Left lung (tissue), 10 donors: ENCODE measurements around the gene RAB7A. TPM values are rescaled to one million over a fixed set of nuclear protein-coding genes. Genes with fewer than 3 reads are reported as not detected.

Experiments
- ATAC-seq: fragments of 200-7000 bp; cut with Tn5 transposase; one replicate; pipeline ENCODE4 v1.9.1; 2020; ENCODE audit warnings: moderate library complexity
- DNase-seq, 4 donors: peaks; one replicate each; pipeline ENCODE4 v3.0.0-alpha.2; 2013 to 2020
- H3K27ac ChIP-seq, 2 donors: fragments of 200-600 bp; sonication (generic) in 1 of 2; one replicate each; pipeline versions ENCODE4 v1.5.0 to v1.8.0; 2020 to 2021
- H3K27me3 ChIP-seq, 2 donors: fragments of 200-600 bp; sonication (generic) in 1 of 2; one replicate each; pipeline versions ENCODE4 v1.5.0 to v1.8.0; 2020 to 2021
- H3K36me3 ChIP-seq, 2 donors: fragments of 200-600 bp; sonication (generic) in 1 of 2; one replicate each; pipeline versions ENCODE4 v1.5.0 to v1.8.0; 2020 to 2021
- H3K4me1 ChIP-seq, 2 donors: fragments of 200-600 bp; one replicate each; pipeline ENCODE4 v1.8.0; 2021
- H3K4me3 ChIP-seq, 2 donors: fragments of 200-600 bp; sonication (generic) in 1 of 2; one replicate each; pipeline versions ENCODE4 v1.5.0 to v1.8.0; 2020 to 2021; ENCODE audit warnings: mild to moderate bottlenecking in 1 of 2
- H3K9me3 ChIP-seq, 2 donors: fragments of 200-600 bp; sonication (generic) in 1 of 2; one replicate each; pipeline versions ENCODE4 v1.5.0 to v1.8.0; 2020 to 2021
- CTCF ChIP-seq, 2 donors: fragments of 200-600 bp; sonication (generic) in 1 of 2; IDR thresholded peaks; one replicate each; pipeline versions ENCODE4 v1.5.0 to v1.8.0; 2021; ENCODE audit warnings: antibody characterized with exemption in 2 of 2
- intact Hi-C, 2 donors: fragments of 100-400 bp; cut with DNase I; formaldehyde crosslinking; loops; one replicate each; pipeline versions ENCODE4 v1.11.2 to v1.14.2; 2022
- polyA plus RNA-seq, 6 donors: library from polyadenylated mRNA; unstranded; fragments of 120-200 nt; gene quantifications; one replicate each; pipeline ENCODE4 v1.2.1, GENCODE V29; 2013; ENCODE audit not compliant: insufficient read length in 6 of 6
- total RNA-seq, 2 donors: library from RNA; stranded (reverse); fragmentation: NEBNext Ultra II Directional; extraction: Animal tissue kit (Norgen Biotek cat#: 25700); gene quantifications; one replicate each; pipeline ENCODE4 v1.2.1, GENCODE V29; 2021
- donor health status: DM: no; HTN: yes; CAD: no.
- donor health status: DM: no; HTN: no; CAD: no.

The RAB7A gene
- total and polyA plus RNA-seq, 8 donors = 162 to 336 (median 195) TPM

- Histone ChIP-seq H3K4me1 (peaks cover 0 to 23% of the 10 kb centered on the region in 2 donors), H3K36me3 (no peaks in the 10 kb centered on the region), H3K4me3 (no peak overlapping the region), H3K27me3 (no peaks in the 10 kb centered on the region), H3K9me3 (no peaks in the 10 kb centered on the region), H3K27ac (no peak overlapping the region)
- no peak for ATAC-seq
- no peak for TF ChIP-seq CTCF (IDR thresholded peaks at IDR 0.05)
- intact Hi-C loops = loop anchor here in 1 of 2 donors (10.0 kb wide), 1 partner anchor 160 kb away; no protein-coding TSS in a partner anchor
- DNase-seq = peak in 1 of 4 donors; percentile 66
Observed at GRCh38 chr3:128844502-128844901, 118.5 kb downstream of the RAB7A start.

DNA sequence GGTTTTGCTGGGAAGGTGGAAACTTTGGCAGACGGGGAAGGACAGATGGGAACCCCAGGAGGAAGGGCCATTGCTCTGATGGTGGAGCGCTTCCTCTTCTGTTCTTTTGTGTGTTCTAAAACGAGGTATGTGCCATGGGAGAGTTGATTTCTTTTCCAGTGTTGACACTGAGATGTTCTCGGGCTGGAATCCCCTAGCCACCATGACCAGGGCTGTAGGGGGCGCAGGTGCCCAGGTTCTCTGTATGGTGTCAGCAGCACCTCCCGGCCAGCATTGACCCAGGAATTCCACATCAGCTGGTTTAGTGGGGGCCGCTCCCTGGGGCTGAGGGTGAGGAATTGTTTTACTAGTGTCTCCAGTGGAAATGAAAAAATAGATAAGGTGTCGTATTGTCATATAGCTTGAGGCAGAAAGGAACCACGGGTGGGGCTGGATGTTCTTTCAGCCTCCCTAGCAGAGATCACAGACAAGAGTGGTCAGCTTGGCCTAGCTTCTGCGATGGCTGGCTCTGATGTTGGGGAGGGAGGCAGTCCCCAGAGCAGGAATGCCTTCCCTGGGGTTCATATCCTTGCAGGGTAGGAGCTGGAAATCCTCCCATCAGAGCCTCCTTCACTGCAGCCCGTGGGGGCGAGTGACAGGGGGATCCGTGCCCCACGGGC is 119.3 kb downstream of the RAB7A start:
- Histone ChIP-seq H3K9me3 (no peaks in the 10 kb centered on the region), H3K4me1 (peaks cover 0 to 25% of the 10 kb centered on the region in 2 donors), H3K27ac (peak overlapping the region in 1 of 2 donors; percentile 70), H3K4me3 (peak overlapping the region; percentile 28 to 42), H3K36me3 (no peaks in the 10 kb centered on the region), H3K27me3 (no peaks in the 10 kb centered on the region)
- intact Hi-C loops = loop anchor here in 1 of 2 donors (10.0 kb wide), 1 partner anchor 160 kb away; no protein-coding TSS in a partner anchor
- DNase-seq = peak in 1 of 4 donors; percentile 51
- ATAC-seq = no peak
- TF ChIP-seq CTCF (IDR thresholded peaks at IDR 0.05) = no peak

DNA sequence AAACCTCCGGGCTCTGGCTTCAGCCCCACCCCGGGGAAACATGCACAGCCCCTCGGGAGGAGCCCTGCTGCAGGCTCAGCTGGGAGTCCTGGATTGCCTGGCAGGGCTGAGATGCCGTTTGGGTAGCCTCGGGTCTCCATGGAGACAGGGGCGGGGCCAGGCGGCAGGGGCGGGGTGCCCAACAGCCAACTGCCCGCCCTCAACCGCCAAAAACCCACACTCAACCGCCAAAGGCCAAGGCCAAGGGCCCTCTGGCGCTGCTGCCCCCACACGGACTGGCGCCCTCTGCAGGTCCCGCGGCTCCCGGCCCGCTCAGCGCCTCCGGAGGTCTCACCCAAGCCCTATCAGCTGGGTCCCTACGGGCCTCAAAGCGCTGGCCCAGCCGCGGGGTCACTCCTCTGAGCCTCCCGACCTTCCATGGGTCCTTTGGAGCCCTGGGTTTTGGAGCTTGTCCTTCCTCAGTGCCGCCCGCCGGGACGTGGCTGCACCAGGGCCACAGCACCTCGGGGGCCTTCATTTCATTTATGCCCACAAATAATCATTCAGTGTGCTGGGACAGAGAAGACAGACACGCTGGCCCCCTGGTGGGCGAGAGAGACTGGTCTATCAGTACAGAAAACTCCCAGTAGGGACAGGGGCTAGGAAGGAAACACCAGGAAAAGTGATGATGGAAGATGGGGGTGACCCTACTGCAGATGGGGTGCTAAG is 119.9 kb downstream of the RAB7A start:
- intact Hi-C loops = loop anchor here in 1 of 2 donors (10.0 kb wide), 1 partner anchor 161 kb away; no protein-coding TSS in a partner anchor
- peak overlapping the region; percentile 28 to 42 for H3K4me3 ChIP-seq
- ATAC-seq = peak; percentile 96

DNA sequence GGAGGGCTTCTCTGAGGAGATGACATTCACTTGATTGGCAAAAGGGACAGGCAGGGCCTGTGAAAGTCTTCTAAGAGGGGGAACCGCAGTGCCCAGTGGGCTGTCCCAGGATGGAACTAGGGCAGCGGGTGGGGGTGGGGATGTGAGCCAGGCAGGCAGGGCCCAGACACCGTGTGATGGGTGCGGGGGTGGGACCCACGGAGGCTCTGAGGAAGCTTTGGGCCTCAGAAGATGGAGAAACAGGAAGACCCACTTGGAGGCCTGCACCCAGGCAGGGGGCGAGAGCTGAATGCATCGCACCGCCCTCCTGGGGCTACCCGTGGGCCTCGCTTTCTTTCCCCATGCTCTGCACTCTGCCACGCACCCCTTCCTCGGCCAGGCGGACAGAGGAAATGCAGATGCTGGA is 120.5 kb downstream of the RAB7A start:
- intact Hi-C loops = loop anchor here in 1 of 2 donors (10.0 kb wide), 1 partner anchor 162 kb away; no protein-coding TSS in a partner anchor
- peak overlapping the region in 1 of 2 donors; percentile 70 for H3K27ac ChIP-seq
- no peaks in the 10 kb centered on the region for H3K9me3 ChIP-seq
- peak overlapping the region in 1 of 2 donors; percentile 42 for H3K4me3 ChIP-seq
- H3K4me1 ChIP-seq = peaks cover 0 to 25% of the 10 kb centered on the region in 2 donors
- peak in 2 of 4 donors; percentile 64 to 78 for DNase-seq
- no peaks in the 10 kb centered on the region for H3K27me3 ChIP-seq
- TF ChIP-seq CTCF (IDR thresholded peaks at IDR 0.05) = no peak
- H3K36me3 ChIP-seq = no peaks in the 10 kb centered on the region
- peak; percentile 25 for ATAC-seq

More for the DNA sequence above, 119.9 kb downstream of the RAB7A start:
- H3K4me1 ChIP-seq = peaks cover 0 to 25% of the 10 kb centered on the region in 2 donors
- no peaks in the 10 kb centered on the region for H3K27me3 ChIP-seq
- peak; percentile 50 to 62 for TF ChIP-seq CTCF (IDR thresholded peaks at IDR 0.05)
- no peaks in the 10 kb centered on the region for H3K9me3 ChIP-seq
- peak overlapping the region in 1 of 2 donors; percentile 70 for H3K27ac ChIP-seq
- peak; percentile 65 to 97 (median 86) for DNase-seq
- H3K36me3 ChIP-seq = no peaks in the 10 kb centered on the region
